Measurements from ENCODE around the gene MYDGF. TPM values are rescaled to one million over a fixed set of nuclear protein-coding genes. Genes with fewer than 3 reads are reported as not detected.

Gene MYDGF
- total and polyA plus RNA-seq, 2 experiments from 2014 or later, result 207 to 591 TPM

DNA sequence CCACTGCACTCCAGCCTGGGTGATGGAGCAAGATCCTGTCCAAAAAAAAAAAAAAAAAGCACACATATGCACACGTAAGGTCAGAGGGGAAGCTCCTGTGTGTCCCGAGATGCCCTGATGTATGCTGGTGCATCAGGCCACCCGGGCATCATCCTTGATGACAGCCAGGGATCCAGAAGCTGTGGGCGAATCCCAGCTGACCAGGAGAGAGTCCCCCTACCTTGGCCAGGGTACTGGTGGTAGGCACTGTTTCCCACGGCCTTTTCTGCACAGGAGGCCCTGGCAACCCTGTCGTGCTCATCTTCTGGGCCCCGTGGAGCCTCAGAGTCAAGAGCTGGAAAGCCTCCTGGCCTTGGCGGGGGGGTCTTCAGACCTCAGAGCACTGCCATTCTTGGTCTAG is 14.0 kb downstream of the MYDGF start:
- H3K27me3 ChIP-seq (replicated peaks; ENCODE audit: insufficient read depth), result no peaks in the 10 kb centered on the region
- TF ChIP-seq EZH2phosphoT487 (IDR thresholded peaks at IDR 0.05; ENCODE audit: insufficient read depth, low read depth) (no peak), EZH2 (IDR thresholded peaks at IDR 0.05; ENCODE audit: insufficient read depth, poor library complexity, severe bottlenecking) (no peak)
- H3K9ac ChIP-seq, result no peak overlapping the region
- 60 to 61% methylated on average over 8 of the region's 8 CpGs for WGBS, 2 experiments (ENCODE audit: low coverage in 1 of 2, low lambda C conversion rate in 2 of 2, missing lambda C conversion rate in 2 of 2)
- H2AFZ ChIP-seq, result no peak overlapping the region
- in situ Hi-C loops (cut with MboI), result no loop called here
- H3F3A ChIP-seq (ENCODE audit: insufficient read depth), result 0 out of 2 replicates have a peak, but pooled peaks cover 4% of the 10 kb centered on the region
- no peaks in the 10 kb centered on the region for H3K9me3 ChIP-seq (ENCODE audit: low read depth)
- no peak for DNase-seq
- no peaks in the 10 kb centered on the region for H3K9me2 ChIP-seq (ENCODE audit: insufficient read depth)
- H3K36me3 ChIP-seq (ENCODE audit: low read depth), result peaks cover 18% of the 10 kb centered on the region; the same call in 1 of the 2 replicates
- H3K27ac ChIP-seq, result no peak overlapping the region
- no peak overlapping the region for H3K4me2 ChIP-seq (ENCODE audit: unreplicated experiment)
- no peak overlapping the region for H3K4me3 ChIP-seq
- no peaks in the 10 kb centered on the region for H3K79me2 ChIP-seq (ENCODE audit: insufficient read depth)
- no peaks in the 10 kb centered on the region for H3K4me1 ChIP-seq (ENCODE audit: insufficient read depth)
- no peaks in the 10 kb centered on the region for H4K20me1 ChIP-seq (ENCODE audit: insufficient read depth)

GRCh38 chr19:4654437-4655361 is 15.4 kb downstream of the MYDGF start:
- H3F3A ChIP-seq (ENCODE audit: insufficient read depth), result 0 out of 2 replicates have a peak, but pooled peaks cover 4% of the 10 kb centered on the region
- H3K9me2 ChIP-seq (ENCODE audit: insufficient read depth), result no peaks in the 10 kb centered on the region
- peaks cover 10% of the 10 kb centered on the region; the same call in 1 of the 2 replicates for H3K36me3 ChIP-seq (ENCODE audit: low read depth)
- in situ Hi-C loops (cut with MboI), result no loop called here
- no peak overlapping the region for H2AFZ ChIP-seq
- H3K9me3 ChIP-seq (ENCODE audit: low read depth), result no peaks in the 10 kb centered on the region
- no peak overlapping the region for H3K4me3 ChIP-seq
- H3K9ac ChIP-seq, result no peak overlapping the region
- H4K20me1 ChIP-seq (ENCODE audit: insufficient read depth), result no peaks in the 10 kb centered on the region
- H3K4me1 ChIP-seq (ENCODE audit: insufficient read depth), result no peaks in the 10 kb centered on the region
- no peak overlapping the region for H3K27ac ChIP-seq
- no peaks in the 10 kb centered on the region for H3K79me2 ChIP-seq (ENCODE audit: insufficient read depth)
- H3K27me3 ChIP-seq (replicated peaks; ENCODE audit: insufficient read depth), result no peaks in the 10 kb centered on the region
- no peak for DNase-seq
- TF ChIP-seq EZH2 (IDR thresholded peaks at IDR 0.05; ENCODE audit: insufficient read depth, poor library complexity, severe bottlenecking), result no peak
- no peak for TF ChIP-seq EZH2phosphoT487 (IDR thresholded peaks at IDR 0.05; ENCODE audit: insufficient read depth, low read depth)
- 84% methylated on average over 26 to 27 of the region's 27 CpGs for WGBS, 2 experiments (ENCODE audit: low coverage in 1 of 2, low lambda C conversion rate in 2 of 2, missing lambda C conversion rate in 2 of 2)
- no peak overlapping the region for H3K4me2 ChIP-seq (ENCODE audit: unreplicated experiment)

GRCh38 chr19:4653793-4654436 is 16.2 kb downstream of the MYDGF start:
- Histone ChIP-seq H3K4me3 (no peak overlapping the region), H3F3A (ENCODE audit: insufficient read depth) (0 out of 2 replicates have a peak, but pooled peaks cover 4% of the 10 kb centered on the region), H3K27ac (no peak overlapping the region), H3K9me2 (ENCODE audit: insufficient read depth) (no peaks in the 10 kb centered on the region), H2AFZ (no peak overlapping the region), H3K4me2 (ENCODE audit: unreplicated experiment) (no peak overlapping the region), H3K27me3 (replicated peaks; ENCODE audit: insufficient read depth) (no peaks in the 10 kb centered on the region), H4K20me1 (ENCODE audit: insufficient read depth) (no peaks in the 10 kb centered on the region), H3K9ac (no peak overlapping the region), H3K36me3 (ENCODE audit: low read depth) (peaks cover 3% of the 10 kb centered on the region; the same call in 1 of the 2 replicates), H3K9me3 (ENCODE audit: low read depth) (no peaks in the 10 kb centered on the region), H3K4me1 (ENCODE audit: insufficient read depth) (no peaks in the 10 kb centered on the region), H3K79me2 (ENCODE audit: insufficient read depth) (no peaks in the 10 kb centered on the region)
- 75 to 77% methylated on average over 13 of the region's 13 CpGs for whole genome bisulfite sequencing, 2 experiments (ENCODE audit: low coverage in 1 of 2, low lambda C conversion rate in 2 of 2, missing lambda C conversion rate in 2 of 2)
- no peak for TF ChIP-seq EZH2 (IDR thresholded peaks at IDR 0.05; ENCODE audit: insufficient read depth, poor library complexity, severe bottlenecking)
- TF ChIP-seq EZH2phosphoT487 (IDR thresholded peaks at IDR 0.05; ENCODE audit: insufficient read depth, low read depth), result no peak
- no peak for DNase-seq
- in situ Hi-C loops (cut with MboI), result no loop called here

- Histone ChIP-seq H3K36me3 (ENCODE audit: low read depth) (no peaks in the 10 kb centered on the region), H3K79me2 (ENCODE audit: insufficient read depth) (no peaks in the 10 kb centered on the region), H3K4me1 (ENCODE audit: insufficient read depth) (no peaks in the 10 kb centered on the region), H3K27ac (no peak overlapping the region), H3K27me3 (replicated peaks; ENCODE audit: insufficient read depth) (no peaks in the 10 kb centered on the region), H3K4me2 (ENCODE audit: unreplicated experiment) (no peak overlapping the region), H3K9me3 (ENCODE audit: low read depth) (no peaks in the 10 kb centered on the region), H3K9ac (no peak overlapping the region), H3F3A (ENCODE audit: insufficient read depth) (0 out of 2 replicates have a peak, but pooled peaks cover 4% of the 10 kb centered on the region), H3K4me3 (no peak overlapping the region), H3K9me2 (ENCODE audit: insufficient read depth) (no peaks in the 10 kb centered on the region), H2AFZ (no peak overlapping the region), H4K20me1 (ENCODE audit: insufficient read depth) (no peaks in the 10 kb centered on the region)
- no peak for DNase-seq
- WGBS, 2 experiments (ENCODE audit: low coverage in 1 of 2, low lambda C conversion rate in 2 of 2, missing lambda C conversion rate in 2 of 2), result 96 to 97% methylated on average over 44 of the region's 44 CpGs
- TF ChIP-seq EZH2phosphoT487 (IDR thresholded peaks at IDR 0.05; ENCODE audit: insufficient read depth, low read depth) (no peak), EZH2 (IDR thresholded peaks at IDR 0.05; ENCODE audit: insufficient read depth, poor library complexity, severe bottlenecking) (no peak)
- in situ Hi-C loops (cut with MboI), result no loop called here
Observed at GRCh38 chr19:4652075-4652474, 18.1 kb downstream of the MYDGF start.
